Measurements from ENCODE around the gene KCNQ2.

GRCh38 chr20:63517376-63518309 lies 45.2 kb upstream of the KCNQ2 start:
- no peak for TF ChIP-seq CTCF (IDR thresholded peaks at IDR 0.05)
- TF ChIP-seq POLR2A (IDR thresholded peaks at IDR 0.05), result no peak

Data from adrenal gland (tissue), 5 donors.